H9 (cell line): ENCODE data around the gene FAAH. TPM values are rescaled to one million over a fixed set of nuclear protein-coding genes. Genes with fewer than 3 reads are reported as not detected.

Experiments used
- DNase-seq: peaks from one replicate; pipeline ENCODE4 v3.0.0-alpha.2; 2017
- H2AFZ ChIP-seq: one replicate; pipeline ENCODE4 v1.6.1; 2013; ENCODE audit warnings: mild to moderate bottlenecking, low read length, control low read depth, moderate library complexity
- H2AK5ac ChIP-seq: 2 replicates; pipeline ENCODE4 v1.6.1; 2013; ENCODE audit warnings: low read length, control low read depth, mixed read lengths; ENCODE audit not compliant: insufficient read length
- H2BK120ac ChIP-seq: one replicate; pipeline ENCODE4 v1.6.1; 2013; ENCODE audit warnings: low read depth, mild to moderate bottlenecking, low read length, control low read depth, inconsistent platforms; ENCODE audit not compliant: poor library complexity, severe bottlenecking
- H2BK12ac ChIP-seq: 2 replicates; pipeline ENCODE4 v1.6.1; 2013; ENCODE audit warnings: low read length, control low read depth, mixed read lengths, low read depth; ENCODE audit not compliant: insufficient read length
- H2BK15ac ChIP-seq: 2 replicates; pipeline ENCODE4 v1.6.1; 2013; ENCODE audit warnings: low read depth, low read length, control low read depth
- H2BK20ac ChIP-seq: one replicate; pipeline ENCODE4 v1.6.1; 2013; ENCODE audit warnings: low read depth, mild to moderate bottlenecking, low read length, control low read depth, inconsistent platforms; ENCODE audit not compliant: poor library complexity, severe bottlenecking
- H2BK5ac ChIP-seq: 2 replicates; pipeline ENCODE4 v1.6.1; 2013; ENCODE audit warnings: low read length, control low read depth, mixed read lengths; ENCODE audit not compliant: insufficient read length
- H3K14ac ChIP-seq: 2 replicates; pipeline ENCODE4 v1.6.1; 2013; ENCODE audit warnings: low read length, control low read depth; ENCODE audit not compliant: insufficient read depth
- H3K18ac ChIP-seq: 2 replicates; pipeline ENCODE4 v1.6.1; 2013; ENCODE audit warnings: low read depth, mild to moderate bottlenecking, mixed read lengths, low read length, control low read depth; ENCODE audit not compliant: insufficient read length
- H3K23ac ChIP-seq: 2 replicates; pipeline ENCODE4 v1.6.1; 2013; ENCODE audit warnings: low read length, control low read depth, mixed read lengths, low read depth; ENCODE audit not compliant: insufficient read length
- H3K23me2 ChIP-seq: 2 replicates; pipeline ENCODE4 v1.6.1; 2013; ENCODE audit warnings: low read depth, mild to moderate bottlenecking, mixed read lengths, low read length, control low read depth; ENCODE audit not compliant: insufficient read length, poor library complexity, severe bottlenecking
- H3K27ac ChIP-seq: 2 replicates; pipeline ENCODE4 v1.5.1; 2013; ENCODE audit warnings: low read length, control low read depth, mixed read lengths, low read depth; ENCODE audit not compliant: insufficient read length
- H3K27me3 ChIP-seq: 2 replicates; pipeline ENCODE4 v1.6.1; 2013; ENCODE audit warnings: low read length, control low read depth, inconsistent platforms; ENCODE audit not compliant: insufficient read depth
- H3K4ac ChIP-seq: 2 replicates; pipeline ENCODE4 v1.6.1; 2013; ENCODE audit warnings: low read depth, mild to moderate bottlenecking, control low read depth, inconsistent platforms, low read length, moderate library complexity
- H3K4me1 ChIP-seq: 2 replicates; pipeline ENCODE4 v1.6.1; 2013; ENCODE audit warnings: low read length, control low read depth, inconsistent platforms; ENCODE audit not compliant: insufficient read depth
- H3K4me2 ChIP-seq: 2 replicates; pipeline ENCODE4 v1.6.1; 2013; ENCODE audit warnings: low read length, control low read depth, mixed read lengths; ENCODE audit not compliant: insufficient read length, insufficient read depth
- H3K56ac ChIP-seq: 2 replicates; pipeline ENCODE4 v1.6.1; 2013; ENCODE audit warnings: low read depth, mild to moderate bottlenecking, mixed read lengths, low read length, control low read depth; ENCODE audit not compliant: insufficient read length
- H3K79me1 ChIP-seq: 2 replicates; pipeline ENCODE4 v1.6.1; 2013; ENCODE audit warnings: low read depth, mild to moderate bottlenecking, moderate library complexity, low read length, control low read depth, inconsistent platforms; ENCODE audit not compliant: insufficient read depth, poor library complexity, severe bottlenecking
- H3K79me2 ChIP-seq: 2 replicates; pipeline ENCODE4 v1.6.1; 2013; ENCODE audit warnings: low read length, control low read depth, inconsistent platforms; ENCODE audit not compliant: insufficient read depth
- H3K9ac ChIP-seq: 2 replicates; pipeline ENCODE4 v1.6.1; 2013; ENCODE audit warnings: low read length, control low read depth, mixed read lengths; ENCODE audit not compliant: insufficient read length; ENCODE audit errors: extremely low read depth
- H3K9me3 ChIP-seq: one replicate; pipeline ENCODE4 v1.6.1; 2013; ENCODE audit warnings: low read depth, low read length, inconsistent platforms; ENCODE audit not compliant: control insufficient read depth
- H3T11ph ChIP-seq: one replicate; pipeline ENCODE4 v1.6.1; 2013; ENCODE audit warnings: mild to moderate bottlenecking, low read length, control low read depth, inconsistent platforms
- H4K20me1 ChIP-seq: one replicate; pipeline ENCODE4 v1.6.1; 2013; ENCODE audit not compliant: control insufficient read depth, insufficient read length, insufficient read depth
- H4K5ac ChIP-seq: 2 replicates; pipeline ENCODE4 v1.6.1; 2013; ENCODE audit warnings: low read depth, mild to moderate bottlenecking, mixed read lengths, low read length, control low read depth; ENCODE audit not compliant: insufficient read length
- H4K8ac ChIP-seq: replicated peaks from 2 replicates; pipeline ENCODE4 v1.6.1; 2013; ENCODE audit warnings: low read length, control low read depth, mixed read lengths, low read depth; ENCODE audit not compliant: insufficient read length
- H4K91ac ChIP-seq: 2 replicates; pipeline ENCODE4 v1.6.1; 2013; ENCODE audit warnings: low read depth, mild to moderate bottlenecking, moderate library complexity, mixed read lengths, low read length, control low read depth; ENCODE audit not compliant: insufficient read length
- H3K27ac Mint-ChIP-seq, 3 experiments: 2 replicates in 2 of 3; 3 replicates in 1 of 3; pipeline ENCODE4 v1.8.0; 2020 to 2021; ENCODE audit warnings: mixed read lengths in 3 of 3, mild to moderate bottlenecking in 1 of 3, moderate library complexity in 1 of 3
- H3K27me3 Mint-ChIP-seq: 2 replicates; pipeline ENCODE4 v1.8.0; 2021; ENCODE audit warnings: low read depth, mild to moderate bottlenecking, moderate library complexity, mixed read lengths
- H3K36me3 Mint-ChIP-seq, 3 experiments: 2 replicates in 2 of 3; 3 replicates in 1 of 3; pipeline ENCODE4 v1.8.0; 2020 to 2021; ENCODE audit warnings: low read depth in 3 of 3, mixed read lengths in 3 of 3; ENCODE audit not compliant: insufficient read depth in 1 of 3
- H3K4me1 Mint-ChIP-seq, 2 experiments: 2 replicates each; pipeline ENCODE4 v1.8.0; 2020; ENCODE audit warnings: mixed read lengths in 2 of 2
- H3K4me3 Mint-ChIP-seq, 2 experiments: 2 replicates in 1 of 2; 3 replicates in 1 of 2; pipeline ENCODE4 v1.8.0; 2020 to 2021; ENCODE audit warnings: mild to moderate bottlenecking in 2 of 2, mixed read lengths in 2 of 2, moderate library complexity in 1 of 2
- H3K9me3 Mint-ChIP-seq, 2 experiments: 2 replicates in 1 of 2; 3 replicates in 1 of 2; pipeline ENCODE4 v1.8.0; 2020; ENCODE audit warnings: mild to moderate bottlenecking in 2 of 2, mixed read lengths in 2 of 2, moderate library complexity in 1 of 2
- WGBS: extraction: QIAGEN DNeasy Blood & Tissue Kit; methylation state at CpG from one replicate; pipeline ENCODE4 v1.1.7; 2013; ENCODE audit warnings: missing lambda C conversion rate, low lambda C conversion rate, mixed read lengths; ENCODE audit not compliant: insufficient read length; ENCODE audit errors: extremely low coverage; 5-methylcytosine and 5-hydroxymethylcytosine counted together
- total RNA-seq: library from RNA; stranded (reverse); gene quantifications from 2 replicates; pipeline ENCODE4 v1.2.1, GENCODE V29; 2021
- TF ChIP-seq, protein P1 (sequence below): fragments of 200-600 bp; sonication (generic); conservative IDR thresholded peaks from 3 replicates; pipeline ENCODE4 v1.8.0; 2021; ENCODE audit warnings: antibody characterized with exemption, mild to moderate bottlenecking

FAAH gene
- total RNA-seq, 1 experiment from 2014 or later, result 18.9 TPM

- H3K4me3 Mint-ChIP-seq, result no peak overlapping the region
- H4K91ac ChIP-seq, result no peak overlapping the region
- no peaks in the 10 kb centered on the region for H4K20me1 ChIP-seq
- peaks cover 4% of the 10 kb centered on the region for H3K27me3 Mint-ChIP-seq
- no peaks in the 10 kb centered on the region for H3K27me3 ChIP-seq
- no peak overlapping the region for H3K23ac ChIP-seq
- no peak overlapping the region for H3K27ac Mint-ChIP-seq
- no peak overlapping the region for H3K9ac ChIP-seq
- H3K4me2 ChIP-seq, result no peak overlapping the region
- H3K4ac ChIP-seq, result no peak overlapping the region
- no peak overlapping the region for H2BK120ac ChIP-seq
- TF ChIP-seq, protein P1, sequence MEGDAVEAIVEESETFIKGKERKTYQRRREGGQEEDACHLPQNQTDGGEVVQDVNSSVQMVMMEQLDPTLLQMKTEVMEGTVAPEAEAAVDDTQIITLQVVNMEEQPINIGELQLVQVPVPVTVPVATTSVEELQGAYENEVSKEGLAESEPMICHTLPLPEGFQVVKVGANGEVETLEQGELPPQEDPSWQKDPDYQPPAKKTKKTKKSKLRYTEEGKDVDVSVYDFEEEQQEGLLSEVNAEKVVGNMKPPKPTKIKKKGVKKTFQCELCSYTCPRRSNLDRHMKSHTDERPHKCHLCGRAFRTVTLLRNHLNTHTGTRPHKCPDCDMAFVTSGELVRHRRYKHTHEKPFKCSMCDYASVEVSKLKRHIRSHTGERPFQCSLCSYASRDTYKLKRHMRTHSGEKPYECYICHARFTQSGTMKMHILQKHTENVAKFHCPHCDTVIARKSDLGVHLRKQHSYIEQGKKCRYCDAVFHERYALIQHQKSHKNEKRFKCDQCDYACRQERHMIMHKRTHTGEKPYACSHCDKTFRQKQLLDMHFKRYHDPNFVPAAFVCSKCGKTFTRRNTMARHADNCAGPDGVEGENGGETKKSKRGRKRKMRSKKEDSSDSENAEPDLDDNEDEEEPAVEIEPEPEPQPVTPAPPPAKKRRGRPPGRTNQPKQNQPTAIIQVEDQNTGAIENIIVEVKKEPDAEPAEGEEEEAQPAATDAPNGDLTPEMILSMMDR, result no peak
- peak; percentile 90 for DNase-seq
- no peak overlapping the region for H3K18ac ChIP-seq
- no peaks in the 10 kb centered on the region for H3K9me3 ChIP-seq
- H3K4me1 ChIP-seq, result peaks cover 3% of the 10 kb centered on the region; the same call in 1 of the 2 replicates
- no peak overlapping the region for H2BK20ac ChIP-seq
- no peak overlapping the region for H2BK12ac ChIP-seq
- peaks cover under 1 to 3% (median 3%) of the 10 kb centered on the region in 3 experiments; a peak in 4 of 7 replicates for H3K36me3 Mint-ChIP-seq
- no peak overlapping the region for H4K5ac ChIP-seq
- no peak overlapping the region for H2AFZ ChIP-seq
- H3K27ac ChIP-seq, result no peak overlapping the region
- H3K79me1 ChIP-seq, result no peaks in the 10 kb centered on the region
- no peak overlapping the region for H2AK5ac ChIP-seq
- WGBS, result no CpG with 5 or more reads among the region's 10 CpGs
- no peak overlapping the region for H3T11ph ChIP-seq
- H2BK15ac ChIP-seq, result no peak overlapping the region
- peaks cover 28 to 43% of the 10 kb centered on the region in 2 experiments for H3K4me1 Mint-ChIP-seq
- no peak overlapping the region for H3K14ac ChIP-seq
- H2BK5ac ChIP-seq, result no peak overlapping the region
- no peaks in the 10 kb centered on the region for H3K79me2 ChIP-seq
- no peak overlapping the region for H4K8ac ChIP-seq
- H3K23me2 ChIP-seq, result no peaks in the 10 kb centered on the region
- no peaks in the 10 kb centered on the region for H3K9me3 Mint-ChIP-seq
- H3K56ac ChIP-seq, result no peak overlapping the region
Measured at GRCh38 chr1:46401964-46402626, 8.0 kb downstream of the FAAH start.
